GM12801 (cell line): ENCODE results near the gene PFN3.

Experiments
- CTCF ChIP-seq: IDR thresholded peaks from one replicate; pipeline ENCODE4 v1.5.1; 2011; ENCODE audit warnings: control low read depth; ENCODE audit not compliant: insufficient read length; ENCODE audit errors: extremely low read depth

The PFN3 gene

GRCh38 chr5:177373806-177374205, 26.7 kb downstream of the PFN3 start:
- TF ChIP-seq CTCF: no peak

- TF ChIP-seq CTCF: no peak
Measured at GRCh38 chr5:177372910-177373309, 27.6 kb downstream of the PFN3 start.

DNA sequence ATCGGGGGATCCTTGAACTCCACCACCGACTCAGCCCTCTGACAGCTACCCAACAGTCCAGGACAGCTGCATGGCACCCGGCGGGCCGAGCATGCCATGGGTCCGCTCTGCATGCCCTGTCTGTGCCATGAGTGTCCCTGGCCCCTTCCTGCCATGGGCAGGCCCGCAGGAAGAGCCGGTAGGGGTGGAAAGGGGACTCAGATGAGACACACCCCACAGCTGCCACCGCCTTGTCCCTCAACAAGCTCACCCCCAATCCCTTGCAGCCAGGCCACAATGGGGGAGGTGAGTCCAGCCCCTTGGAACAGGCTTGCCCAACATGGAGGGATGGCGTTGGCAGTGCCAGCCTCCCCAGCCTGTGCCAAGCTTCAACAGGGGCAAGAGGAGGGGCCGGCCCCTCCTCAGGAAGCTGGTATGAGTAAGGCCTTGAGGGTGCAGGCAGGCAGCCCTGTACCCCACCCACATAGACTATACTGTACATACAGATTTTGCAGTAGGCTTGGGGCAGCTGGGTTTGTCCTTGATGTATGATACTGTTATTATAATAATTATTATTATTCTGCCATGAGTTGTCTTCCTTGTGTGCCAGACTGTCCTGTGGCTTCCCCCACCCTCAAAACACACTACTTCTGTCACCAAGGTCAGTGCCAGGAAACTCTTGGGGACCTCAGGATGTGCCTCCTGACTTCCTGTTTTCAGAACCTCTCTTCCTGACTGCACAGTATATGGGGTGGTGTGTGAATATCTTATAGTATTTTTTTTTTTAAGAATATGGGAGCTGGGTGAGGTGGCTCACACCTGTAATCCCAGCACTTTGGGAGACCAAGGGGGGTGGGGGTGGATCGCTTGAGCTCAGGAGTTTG, 28.2 kb downstream of the PFN3 start:
- TF ChIP-seq CTCF: no peak

GRCh38 chr5:177371120-177372033, 29.1 kb downstream of the PFN3 start:
- TF ChIP-seq CTCF: no peak

GRCh38 chr5:177370488-177371119, 29.9 kb downstream of the PFN3 start:
- TF ChIP-seq CTCF: no peak

- TF ChIP-seq CTCF: no peak
Measured at GRCh38 chr5:177369645-177370440, 30.6 kb downstream of the PFN3 start.
